HFFc6 (cell line): Measurements from ENCODE around the gene METTL9. TPM values are rescaled to one million over a fixed set of nuclear protein-coding genes. Genes with fewer than 3 reads are reported as not detected.

Source experiments
- DNase-seq: peaks from one replicate; pipeline ENCODE4 v3.0.0-alpha.2; 2018
- H3K27ac Mint-ChIP-seq: 2 replicates; pipeline ENCODE4 v1.8.0; 2020; ENCODE audit warnings: mild to moderate bottlenecking, mixed read lengths
- H3K27me3 Mint-ChIP-seq: 2 replicates; pipeline ENCODE4 v1.8.0; 2021; ENCODE audit warnings: mild to moderate bottlenecking, moderate library complexity, mixed read lengths; ENCODE audit not compliant: insufficient read depth
- H3K36me3 Mint-ChIP-seq: 2 replicates; pipeline ENCODE4 v1.8.0; 2021; ENCODE audit warnings: low read depth, mixed read lengths
- H3K4me1 Mint-ChIP-seq: 2 replicates; pipeline ENCODE4 v1.8.0; 2020; ENCODE audit warnings: low read depth, mixed read lengths
- H3K4me3 Mint-ChIP-seq: 2 replicates; pipeline ENCODE4 v1.8.0; 2020; ENCODE audit warnings: mild to moderate bottlenecking, moderate library complexity, mixed read lengths
- H3K9me3 Mint-ChIP-seq: 2 replicates; pipeline ENCODE4 v1.8.0; 2020; ENCODE audit warnings: mild to moderate bottlenecking, mixed read lengths
- CTCF ChIP-seq: fragments of 200-600 bp; sonication (generic); IDR thresholded peaks from 2 replicates; pipeline ENCODE4 v1.5.0; 2021; ENCODE audit warnings: antibody characterized with exemption, mild to moderate bottlenecking
- total RNA-seq, 6 experiments: library from RNA; stranded (reverse); fragmentation: NEBNext Ultra II Directional; extraction: Animal tissue kit (Norgen Biotek cat#: 25700); gene quantifications; 2 replicates in 1 of 6; 3 replicates in 5 of 6; pipeline ENCODE4 v1.2.3, GENCODE V29; 2021

Gene METTL9
- total RNA-seq, 6 experiments from 2014 or later, result 147 to 176 (median 151) TPM

GRCh38 chr16:21697032-21697431, 97.7 kb downstream of the METTL9 start:
- no peak for TF ChIP-seq CTCF
- Mint-ChIP-seq H3K4me1 (no peaks in the 10 kb centered on the region), H3K9me3 (no peaks in the 10 kb centered on the region), H3K36me3 (no peaks in the 10 kb centered on the region), H3K27ac (no peak overlapping the region), H3K27me3 (peaks cover 37% of the 10 kb centered on the region), H3K4me3 (no peak overlapping the region)
- DNase-seq, result no peak

GRCh38 chr16:21698169-21699032, 99.0 kb downstream of the METTL9 start:
- Mint-ChIP-seq H3K4me3 (no peak overlapping the region), H3K36me3 (no peaks in the 10 kb centered on the region), H3K27me3 (peaks cover 31% of the 10 kb centered on the region), H3K9me3 (no peaks in the 10 kb centered on the region), H3K27ac (no peak overlapping the region), H3K4me1 (no peaks in the 10 kb centered on the region)
- peak; percentile 20; the same call in 1 of the 2 replicates for TF ChIP-seq CTCF
- no peak for DNase-seq

GRCh38 chr16:21701271-21701670, 101.9 kb downstream of the METTL9 start:
- no peak for DNase-seq
- Mint-ChIP-seq H3K4me3 (no peak overlapping the region), H3K27me3 (peaks cover 20% of the 10 kb centered on the region; the same call in 1 of the 2 replicates), H3K27ac (no peak overlapping the region), H3K9me3 (no peaks in the 10 kb centered on the region), H3K36me3 (no peaks in the 10 kb centered on the region), H3K4me1 (no peaks in the 10 kb centered on the region)
- no peak for TF ChIP-seq CTCF

GRCh38 chr16:21702276-21702675, 102.9 kb downstream of the METTL9 start:
- Mint-ChIP-seq H3K4me3 (no peak overlapping the region), H3K4me1 (no peaks in the 10 kb centered on the region), H3K27me3 (peaks cover 18% of the 10 kb centered on the region; the same call in 1 of the 2 replicates), H3K36me3 (no peaks in the 10 kb centered on the region), H3K9me3 (no peaks in the 10 kb centered on the region), H3K27ac (no peak overlapping the region)
- no peak for TF ChIP-seq CTCF
- DNase-seq, result no peak

- Mint-ChIP-seq H3K36me3 (no peaks in the 10 kb centered on the region), H3K27me3 (peaks cover 15% of the 10 kb centered on the region; the same call in 1 of the 2 replicates), H3K4me1 (no peaks in the 10 kb centered on the region), H3K27ac (no peak overlapping the region), H3K9me3 (no peaks in the 10 kb centered on the region), H3K4me3 (no peak overlapping the region)
- no peak for DNase-seq
- no peak for TF ChIP-seq CTCF
Observed at GRCh38 chr16:21703156-21703555, 103.8 kb downstream of the METTL9 start.
